Activated CD8-positive, alpha-beta memory T cell treated with anti-CD3 and anti-CD28 coated beads for 4 hours (primary cell): Measurements from ENCODE around the gene DERA.
"Not testable (repeated sequence)": the region's sequence is repeated elsewhere in the genome, so short reads cannot be mapped to it uniquely, and the experiment has no call there.

Experiments
- DNase-seq, 2 donors: peaks; one replicate each; pipeline ENCODE4 v3.0.0-alpha.2; 2020; ENCODE audit warnings: low read depth in 2 of 2

The DERA gene

DNA sequence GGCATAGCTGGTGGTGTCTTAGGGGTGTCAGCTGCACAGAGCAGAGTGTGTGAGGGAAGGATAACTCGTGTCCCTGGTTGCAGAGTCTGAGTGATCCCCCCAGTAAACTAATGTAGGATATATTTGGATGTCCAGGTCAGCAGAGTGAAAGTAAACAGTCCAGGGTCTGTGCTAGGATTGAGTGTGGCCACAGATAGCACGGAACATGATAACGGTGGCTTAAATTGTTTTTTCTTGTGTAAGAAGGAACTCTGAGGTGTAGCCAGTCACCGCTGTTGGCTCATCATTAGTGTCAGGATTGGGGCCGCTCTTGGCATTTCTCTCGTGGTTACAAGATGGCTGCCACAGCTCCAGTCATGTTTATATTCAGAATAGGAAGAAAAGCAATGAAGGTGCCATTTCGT, 97.3 kb downstream of the DERA start:
- no peak for DNase-seq

DNA sequence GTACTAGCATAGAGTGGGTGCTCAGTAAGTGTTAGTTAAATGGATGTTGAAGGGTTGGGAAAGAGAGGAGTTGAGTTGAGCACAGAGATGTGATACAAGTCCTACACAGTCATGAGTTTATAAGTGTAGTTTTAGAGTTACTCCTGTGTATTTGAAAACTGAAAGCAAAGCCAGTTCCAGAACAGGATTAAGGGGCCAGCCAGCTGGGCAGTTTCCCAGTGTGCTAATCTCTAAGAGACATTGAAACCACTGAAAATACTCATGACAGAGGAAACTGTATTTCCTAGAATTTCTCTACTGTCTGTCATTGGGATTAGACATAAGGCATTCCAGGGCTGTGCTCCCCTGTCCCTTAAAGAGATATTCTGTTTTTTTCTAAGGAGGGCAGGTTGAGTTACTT, 101.0 kb downstream of the DERA start:
- no peak for DNase-seq

DNA sequence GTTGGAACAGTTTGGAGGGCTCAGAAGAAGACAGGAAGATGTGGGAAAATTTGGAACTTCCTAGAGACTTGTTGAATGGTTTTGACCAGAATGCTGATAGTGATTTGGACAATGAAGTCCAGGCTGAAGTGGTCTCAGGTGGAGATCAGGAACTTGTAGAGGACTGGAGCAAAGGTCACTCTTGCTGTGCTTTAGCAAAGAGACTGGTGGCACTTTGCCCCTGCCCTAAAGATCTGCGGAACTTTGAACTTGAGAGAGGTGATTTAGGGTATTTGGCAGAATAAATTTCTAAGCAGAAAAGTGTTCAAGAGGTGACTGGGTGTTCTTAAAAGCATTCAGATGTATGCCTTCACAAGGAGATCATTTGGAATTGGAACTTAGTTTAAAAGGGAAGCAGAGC, 102.6 kb downstream of the DERA start:
- not testable (repeated sequence) for DNase-seq

DNA sequence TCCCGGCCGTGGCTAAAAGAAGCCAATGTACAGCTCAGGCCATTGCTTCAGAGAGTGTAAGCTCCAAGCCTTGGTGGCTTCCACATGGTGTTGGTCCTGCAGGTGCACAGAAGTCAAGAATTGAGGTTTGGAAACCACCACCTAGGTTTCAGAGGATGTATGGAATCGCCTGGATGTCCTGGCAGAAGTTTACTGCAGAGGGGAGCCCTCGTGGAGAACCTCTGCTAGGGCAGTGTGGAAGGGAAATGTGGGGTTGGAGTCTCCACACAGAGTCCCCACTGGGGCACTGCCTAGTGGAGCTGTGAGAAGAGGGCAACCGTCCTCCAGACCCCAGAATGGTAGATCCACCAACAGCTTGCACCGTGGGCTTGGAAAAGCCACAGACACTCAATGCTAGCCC, 103.3 kb downstream of the DERA start:
- DNase-seq: not testable (repeated sequence)

DNA sequence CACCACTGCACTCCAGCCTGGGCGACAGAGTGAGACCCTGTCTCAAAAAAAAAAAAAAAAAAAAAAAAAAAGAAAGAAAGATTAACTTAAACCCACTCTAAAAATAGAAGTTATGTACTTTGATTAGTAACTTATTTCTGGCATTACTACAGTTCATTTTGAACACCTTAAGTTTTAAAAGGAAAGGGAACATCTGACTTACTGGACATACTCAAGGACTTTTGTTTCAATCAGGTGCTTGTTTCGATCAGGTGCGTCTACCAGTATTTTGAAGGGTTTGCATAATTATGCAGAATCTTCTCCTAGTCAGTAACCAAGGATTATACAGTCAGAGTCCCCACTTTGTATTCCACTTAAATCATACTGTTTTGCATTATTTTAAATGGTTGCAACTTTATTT, 105.6 kb downstream of the DERA start:
- no peak for DNase-seq

DNA sequence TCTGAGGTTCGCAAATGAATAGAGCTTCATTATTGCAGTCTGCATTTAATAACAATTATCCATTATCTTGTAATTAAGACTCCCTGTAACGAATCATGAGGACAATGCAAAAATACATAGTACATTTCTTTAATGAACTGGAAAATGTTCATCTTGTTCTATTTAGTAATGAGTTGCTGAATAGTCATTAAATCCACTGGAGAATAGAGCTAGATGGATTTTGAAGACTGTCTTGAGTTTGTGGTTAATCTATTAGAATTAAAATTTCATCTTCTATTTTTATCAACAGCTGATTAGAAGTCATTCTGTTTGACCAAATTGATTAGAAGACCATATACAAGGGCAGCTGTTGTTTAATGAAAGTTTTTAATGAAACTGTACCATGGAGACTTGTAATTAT, 107.2 kb downstream of the DERA start:
- no peak for DNase-seq

DNA sequence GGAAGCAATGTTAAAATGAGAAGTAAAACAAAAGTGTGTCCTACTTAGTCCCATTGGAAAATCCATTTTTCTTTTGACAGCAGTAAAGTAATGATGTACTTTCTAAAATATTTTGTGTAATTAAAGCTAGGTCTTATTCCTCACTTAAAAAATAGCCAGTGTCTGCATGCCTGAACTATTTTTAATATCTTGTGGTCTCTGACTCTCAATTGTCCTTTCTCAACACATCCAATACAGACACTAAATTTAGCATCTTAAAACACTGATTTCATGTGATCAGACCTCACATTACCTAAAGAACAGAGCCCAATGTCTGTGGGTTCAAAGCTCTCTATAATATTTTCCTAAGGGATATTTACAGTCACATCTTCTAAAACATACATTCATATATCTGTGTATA, 108.0 kb downstream of the DERA start:
- no peak for DNase-seq

DNA sequence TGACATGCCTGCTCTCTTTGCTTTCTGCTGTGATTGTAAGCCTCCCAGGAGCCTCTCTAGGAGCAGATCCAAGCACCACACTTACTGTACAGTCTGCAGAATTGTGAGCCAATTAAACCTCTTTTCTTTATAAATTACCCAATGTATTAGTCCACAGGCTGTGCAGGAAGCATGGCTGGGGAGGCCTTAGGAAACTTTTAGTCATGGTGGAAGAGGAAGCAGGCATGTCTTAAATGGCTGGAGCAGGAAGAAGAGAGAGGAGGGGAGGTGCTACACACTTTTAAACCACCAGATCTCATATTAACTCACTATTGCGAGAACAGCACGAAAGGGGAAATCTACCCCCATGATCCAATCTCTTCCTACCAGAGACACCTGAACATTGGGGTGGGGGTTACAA, 108.9 kb downstream of the DERA start:
- DNase-seq: no peak

DNA sequence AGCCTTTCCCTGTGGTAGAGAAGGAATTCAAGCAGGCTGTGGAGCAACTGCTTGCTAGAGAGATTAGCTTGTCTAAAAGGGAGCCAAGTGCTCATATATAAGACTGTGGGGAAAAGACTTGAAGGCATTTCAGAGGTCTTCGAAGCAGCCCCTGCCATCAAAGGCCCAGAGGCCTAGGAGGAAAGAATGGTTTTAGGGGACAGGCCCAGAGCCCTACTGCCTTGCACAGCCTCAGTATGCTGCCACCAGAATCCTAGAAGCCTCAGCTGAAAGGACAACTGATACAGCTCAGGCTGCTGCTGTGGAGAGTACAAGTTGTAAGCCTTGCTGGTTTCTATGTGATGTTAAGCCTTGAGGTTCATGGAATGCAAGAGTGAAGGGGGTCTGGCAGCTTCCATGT, 109.9 kb downstream of the DERA start:
- no peak for DNase-seq

DNA sequence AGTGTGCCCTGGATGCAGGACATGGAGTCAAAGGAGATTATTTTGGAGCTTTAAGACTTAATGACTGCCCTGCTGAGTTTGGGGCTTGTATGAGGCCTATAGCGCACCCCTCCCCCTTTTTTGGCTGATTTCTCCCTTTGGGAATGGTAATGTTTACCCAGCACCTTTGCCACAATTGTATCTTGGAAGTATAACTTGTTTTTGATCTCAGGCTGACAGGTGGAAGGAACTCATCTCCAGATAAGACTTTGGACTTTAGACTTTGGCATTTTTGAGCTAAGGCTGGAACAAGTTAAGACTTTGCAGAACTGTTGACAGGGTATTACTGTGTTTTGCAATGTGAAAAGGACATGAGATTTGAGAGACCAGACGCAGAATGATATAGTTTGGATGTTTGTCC, 110.5 kb downstream of the DERA start:
- no peak for DNase-seq

DNA sequence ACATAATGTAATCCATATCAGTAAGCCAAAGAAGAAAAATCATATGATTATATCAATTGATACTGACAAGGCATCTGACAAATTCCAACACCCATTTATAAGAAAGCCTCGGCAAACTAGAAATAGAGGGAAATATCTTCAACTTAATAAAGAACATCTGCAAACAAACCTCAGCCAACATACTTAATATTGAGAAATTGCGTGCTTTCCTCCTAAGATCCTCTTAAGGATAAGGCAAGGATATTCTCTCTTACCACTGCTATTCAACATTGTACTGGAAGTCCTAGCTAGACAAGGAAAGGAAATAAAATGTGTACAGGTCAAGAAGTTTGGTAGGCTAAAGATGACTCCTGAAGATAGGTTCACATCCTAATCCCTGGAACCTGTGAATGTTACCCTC, 115.9 kb downstream of the DERA start:
- no peak for DNase-seq

DNA sequence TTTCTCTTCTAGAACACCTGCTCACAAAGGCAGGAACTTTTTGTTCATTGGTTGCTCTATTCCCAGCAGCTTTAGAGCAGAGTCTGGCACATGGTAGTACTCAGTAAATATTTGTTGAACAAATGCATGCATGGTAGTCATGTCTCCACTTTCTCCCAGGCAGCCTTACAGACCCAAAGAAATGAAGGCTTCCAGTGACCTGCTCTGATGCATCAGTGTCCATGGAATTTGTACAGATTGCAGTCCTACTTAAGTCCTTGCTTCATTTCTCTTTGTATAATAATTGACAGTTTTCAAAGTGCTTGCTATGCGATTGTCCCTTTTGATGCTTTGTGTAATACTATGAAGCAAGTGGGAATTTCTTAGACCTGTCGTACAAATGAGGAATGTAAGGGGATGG, 119.6 kb downstream of the DERA start:
- no peak for DNase-seq

DNA sequence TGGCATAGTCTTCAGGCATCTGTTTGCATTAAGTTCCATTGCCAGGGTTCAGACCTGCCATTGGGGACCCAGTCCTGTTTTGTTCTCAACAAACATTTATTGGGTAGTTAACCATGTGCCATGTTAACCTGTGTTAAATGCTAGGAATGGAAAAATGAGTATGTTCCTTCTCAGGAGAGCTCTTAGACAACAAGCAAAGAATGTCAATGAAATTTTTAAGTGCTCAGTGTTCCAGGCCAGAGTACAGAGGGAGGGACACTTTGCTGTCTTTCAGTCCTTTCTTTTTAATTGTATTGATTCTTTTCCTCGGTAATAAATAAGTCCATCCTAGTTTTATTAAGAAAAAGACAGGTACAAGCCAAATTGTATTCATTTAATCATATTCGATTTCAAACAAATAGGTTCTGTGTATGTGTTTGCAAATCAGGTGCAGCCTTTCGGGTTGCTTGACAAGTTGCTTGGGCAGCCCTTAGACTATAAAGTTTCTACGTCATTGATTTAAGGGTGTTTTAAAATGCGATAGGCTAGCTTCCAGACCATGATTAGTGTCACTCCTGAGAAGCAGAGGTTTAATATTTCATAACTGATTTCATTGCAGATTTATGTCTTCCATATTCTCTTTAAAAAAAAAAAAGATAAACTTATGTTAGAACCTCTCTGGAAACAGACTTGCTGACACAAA, 123.1 kb downstream of the DERA start:
- DNase-seq: no peak

DNA sequence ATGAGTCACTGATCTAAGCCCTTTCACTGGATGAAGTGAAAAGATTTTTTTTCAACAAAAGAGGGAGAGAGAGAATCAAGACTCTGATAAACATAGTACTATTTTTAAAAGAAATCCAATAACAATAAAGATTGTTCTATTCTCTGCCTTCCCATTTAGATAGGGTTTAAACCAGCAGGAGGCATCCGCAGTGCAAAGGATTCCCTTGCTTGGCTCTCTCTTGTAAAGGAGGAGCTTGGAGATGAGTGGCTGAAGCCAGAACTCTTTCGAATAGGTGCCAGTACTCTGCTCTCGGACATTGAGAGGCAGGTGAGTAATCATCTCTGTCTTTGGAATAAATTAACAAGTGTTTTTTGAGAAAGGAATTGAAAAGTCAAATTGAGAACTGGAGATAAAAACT, 124.9 kb downstream of the DERA start:
- DNase-seq: no peak

DNA sequence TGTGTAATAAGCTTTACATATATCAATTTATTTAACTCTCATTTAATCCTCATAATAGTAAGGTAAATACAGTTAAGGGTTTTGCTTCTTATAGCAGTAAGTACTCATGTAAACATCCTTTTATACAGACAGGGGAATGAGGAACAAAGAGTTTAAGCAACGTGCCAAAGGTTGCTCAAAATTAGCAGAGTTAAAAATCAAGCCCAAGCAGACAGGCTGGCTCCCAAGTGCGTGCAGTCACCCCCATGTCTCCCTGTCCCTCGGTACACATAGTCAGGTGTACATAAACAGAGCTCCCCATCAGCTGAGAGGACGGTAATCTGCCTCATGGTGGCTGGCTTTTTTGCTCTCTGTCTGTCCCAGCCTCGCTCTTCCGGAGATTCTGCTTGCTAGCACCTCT, 126.4 kb downstream of the DERA start:
- no peak for DNase-seq

DNA sequence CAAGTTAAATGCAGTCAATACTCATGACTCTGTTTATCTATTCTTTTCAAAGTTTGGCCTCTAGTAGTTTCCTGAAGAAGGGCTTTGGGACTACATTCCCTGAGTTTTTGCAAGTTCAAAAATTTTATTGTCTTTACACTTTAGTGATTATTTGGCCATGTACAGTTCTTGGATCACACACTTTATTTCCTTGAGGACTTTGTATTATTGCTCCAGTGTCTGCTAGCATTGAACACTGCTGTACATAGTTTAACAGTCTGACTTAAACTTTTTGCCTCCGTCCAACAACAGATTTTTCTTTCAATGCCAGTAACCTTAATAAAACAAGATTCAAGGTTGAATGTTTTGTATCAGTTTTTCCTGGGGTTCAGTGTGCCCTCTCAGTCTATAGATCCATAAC, 132.3 kb downstream of the DERA start:
- no peak for DNase-seq

DNA sequence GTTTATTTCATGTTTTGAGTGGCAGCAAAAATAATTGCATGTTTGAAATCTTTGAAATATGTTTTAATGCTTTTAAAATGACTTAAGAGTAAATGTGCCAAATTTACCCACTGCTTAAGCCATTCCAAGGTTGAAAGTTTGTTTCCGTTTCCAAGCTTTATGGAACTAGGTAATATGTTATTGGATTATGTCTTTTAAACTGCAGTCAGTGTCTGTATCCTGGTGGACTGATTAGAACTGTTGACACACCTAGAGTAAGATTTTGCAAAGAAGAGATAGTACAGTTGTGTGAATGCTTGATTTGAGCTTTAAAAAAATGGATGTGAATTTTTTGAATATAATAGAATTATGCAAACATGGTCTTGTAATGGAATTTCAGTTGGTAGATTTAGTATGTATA, 135.1 kb downstream of the DERA start:
- DNase-seq: no peak

DNA sequence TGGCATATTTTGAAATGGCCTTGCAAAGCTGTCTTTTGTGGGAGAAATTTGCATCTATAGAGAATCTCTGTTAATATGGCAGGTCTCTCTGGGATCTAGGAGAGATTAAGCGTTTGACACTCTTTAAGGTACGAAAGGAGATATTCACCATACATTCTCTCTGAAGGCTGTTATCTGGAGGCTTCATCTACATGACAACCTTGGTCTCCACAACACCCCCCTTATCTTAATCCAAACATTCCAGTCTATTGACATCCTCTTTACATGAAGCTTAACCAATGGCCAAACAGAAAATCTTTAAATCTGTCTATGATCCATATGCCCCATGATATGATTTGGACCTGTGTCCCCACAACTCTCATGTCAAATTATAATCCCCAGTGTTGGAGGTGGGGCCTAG, 137.4 kb downstream of the DERA start:
- DNase-seq: no peak

DNA sequence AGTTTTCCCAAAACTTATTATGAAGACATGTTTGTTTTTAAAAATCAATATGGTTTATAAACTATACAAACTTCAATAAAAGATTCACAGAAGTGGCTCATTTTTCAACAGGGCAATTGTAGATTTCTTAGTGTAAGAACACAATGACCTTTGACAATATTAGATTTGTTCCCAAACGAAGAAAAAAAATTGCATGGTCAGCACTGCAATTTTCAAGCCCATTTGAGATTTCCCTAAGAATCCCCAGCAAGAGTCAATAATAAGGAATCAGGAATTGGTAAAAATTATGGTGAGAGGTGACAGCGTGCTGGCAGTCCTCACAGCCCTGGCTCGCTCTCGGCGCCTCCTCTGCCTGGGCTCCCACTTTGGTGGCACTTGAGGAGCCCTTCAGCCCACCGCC, 145.8 kb downstream of the DERA start:
- DNase-seq: no peak

DNA sequence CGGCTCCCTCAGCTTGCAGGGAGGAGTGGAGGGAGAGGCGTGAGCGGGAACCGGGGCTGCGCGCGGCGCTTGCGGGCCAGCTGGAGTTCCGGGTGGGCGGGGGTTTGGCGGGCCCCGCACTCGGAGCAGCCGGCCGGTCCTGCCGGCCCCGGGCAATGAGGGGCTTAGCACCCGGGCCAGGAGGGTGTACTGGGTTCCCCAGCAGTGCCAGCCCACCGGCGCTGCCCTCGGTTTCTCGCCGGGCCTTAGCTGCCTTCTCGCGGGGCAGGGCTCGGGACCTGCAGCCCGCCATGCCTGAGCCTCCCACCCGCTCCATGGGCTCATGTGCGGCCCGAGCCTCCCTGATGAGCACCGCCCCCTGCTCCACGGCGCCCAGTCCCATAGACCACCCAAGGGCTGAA, 146.2 kb downstream of the DERA start:
- DNase-seq: not testable (repeated sequence)

DNA sequence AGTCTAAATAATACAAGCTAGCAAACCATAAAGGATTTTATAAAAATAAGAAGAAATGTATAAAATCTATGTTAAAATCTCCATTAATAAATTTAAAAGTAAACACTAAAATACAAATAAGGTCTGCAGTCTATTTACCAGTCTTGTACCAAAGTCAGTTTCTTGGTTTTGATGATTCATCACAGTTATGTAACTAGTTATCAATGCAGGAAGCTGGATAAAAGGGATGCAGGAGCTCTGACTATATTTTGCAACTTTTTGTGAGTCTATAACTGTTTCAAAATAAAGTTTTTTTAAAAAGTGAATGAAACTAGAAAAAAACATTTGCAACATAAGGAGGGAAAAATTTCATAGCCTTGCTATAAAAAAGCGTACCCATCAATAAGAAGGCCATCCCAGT, 151.5 kb downstream of the DERA start:
- DNase-seq: no peak

DNA sequence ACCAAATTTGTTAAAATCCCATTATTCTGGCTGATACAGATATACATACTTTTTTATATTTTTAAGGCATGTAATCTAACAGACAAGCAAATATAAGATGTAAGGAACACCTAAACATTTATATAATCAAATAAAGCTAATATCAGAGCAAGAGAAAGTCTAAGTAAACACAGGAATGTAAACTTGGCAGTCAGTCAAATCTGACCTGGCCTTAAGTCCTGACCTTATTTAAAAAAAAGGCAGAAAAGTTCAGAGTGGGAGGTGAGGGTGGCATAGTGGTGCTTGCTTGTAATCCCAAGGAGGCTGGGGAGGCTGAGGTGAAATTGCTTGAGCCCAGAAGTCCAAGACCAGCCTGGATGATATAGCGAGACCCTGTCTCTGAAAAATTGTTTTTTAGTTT, 152.6 kb downstream of the DERA start:
- no peak for DNase-seq

DNA sequence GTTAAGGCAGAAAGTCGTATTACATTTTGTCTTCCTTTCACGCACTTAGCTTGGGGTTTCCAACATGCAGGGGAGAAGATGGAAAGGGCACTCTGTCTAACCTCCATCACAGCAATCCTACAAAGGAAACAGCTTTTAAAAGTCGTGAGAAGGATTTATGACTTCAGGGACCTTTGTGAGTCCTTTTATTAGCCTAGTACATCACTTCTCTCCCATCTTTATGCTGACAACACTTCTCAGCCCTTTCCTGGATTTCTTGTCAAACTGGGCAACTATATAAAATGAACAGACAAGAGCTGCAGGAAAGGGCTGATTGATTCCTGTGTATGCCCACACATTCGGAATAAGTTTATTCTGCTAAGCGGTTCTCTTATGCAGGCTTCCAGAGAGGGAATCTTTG, 159.0 kb downstream of the DERA start:
- no peak for DNase-seq

DNA sequence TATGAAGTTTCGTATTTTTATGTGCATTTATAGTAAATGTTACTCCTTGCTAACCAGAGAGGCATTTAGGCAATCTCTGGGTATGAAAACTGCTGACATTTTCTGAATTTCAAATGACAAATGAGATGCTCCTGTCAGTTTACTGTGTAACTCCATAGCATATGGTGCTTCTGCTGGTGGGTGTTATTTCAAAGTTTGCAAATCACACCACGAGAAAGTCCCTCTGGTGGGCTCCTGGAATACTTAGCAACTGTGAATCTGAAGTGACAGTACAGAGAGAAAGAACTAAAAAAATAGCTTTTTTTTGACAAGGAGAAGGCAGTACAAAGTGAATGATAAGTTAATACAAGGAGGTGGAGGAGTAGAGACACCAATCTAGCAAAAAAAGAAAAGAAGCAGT, 161.5 kb downstream of the DERA start:
- DNase-seq: no peak

DNA sequence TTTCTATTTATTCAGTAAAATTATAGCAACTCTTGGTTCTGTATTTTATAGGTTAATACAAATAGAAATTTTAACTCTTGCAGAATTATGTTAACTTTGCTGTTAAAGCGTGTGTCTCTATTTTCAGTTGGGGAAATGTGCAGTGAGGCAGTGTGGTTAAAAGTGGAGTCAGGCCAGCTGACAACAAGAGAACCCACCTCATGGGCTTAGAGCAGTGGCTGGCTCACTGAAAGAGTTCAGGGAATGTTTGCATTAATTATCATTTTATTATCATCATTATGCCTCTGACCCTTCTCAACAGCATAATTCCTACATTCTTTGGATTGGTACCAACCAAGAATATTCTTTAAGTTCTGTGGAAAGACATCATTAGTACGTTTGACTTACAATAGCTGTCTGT, 163.8 kb downstream of the DERA start:
- DNase-seq: no peak
